Activated CD8-positive, alpha-beta memory T cell treated with anti-CD3 and anti-CD28 coated beads, Interleukin-2, amount 10 ng/mL, durations not matched to agents 7 days and 5 days (primary cell): ENCODE measurements around the gene SLC18B1. TPM values are rescaled to one million over a fixed set of nuclear protein-coding genes. Genes with fewer than 3 reads are reported as not detected.
A peak's percentile ranks its signal among the peaks of the same experiment; 100 is the strongest.

ENCODE experiments used
- ATAC-seq: fragments of 150-1000 bp; cut with Tn5 transposase; one replicate; pipeline ENCODE4 v1.10.0; 2021; ENCODE audit warnings: moderate library complexity
- CTCF ChIA-PET: fragments of 350-600 bp; sonication (Branson Sonifier 250); formaldehyde crosslinking; loops from one replicate; lab custom pipeline; 2021; ENCODE audit warnings: antibody characterized with exemption; lab: Charles Lee
- DNase-seq: peaks from one replicate; pipeline ENCODE4 v3.0.0-alpha.2; 2020
- H3K27ac Mint-ChIP-seq: one replicate; pipeline ENCODE4 v1.8.0; 2021; ENCODE audit warnings: mild to moderate bottlenecking, mixed read lengths
- H3K27me3 Mint-ChIP-seq: one replicate; pipeline ENCODE4 v1.8.0; 2021; ENCODE audit warnings: mixed read lengths
- H3K36me3 Mint-ChIP-seq: one replicate; pipeline ENCODE4 v1.8.0; 2021; ENCODE audit warnings: mild to moderate bottlenecking, mixed read lengths
- H3K4me1 Mint-ChIP-seq: one replicate; pipeline ENCODE4 v1.8.0; 2021; ENCODE audit warnings: mixed read lengths
- H3K4me3 Mint-ChIP-seq: one replicate; pipeline ENCODE4 v1.8.0; 2021; ENCODE audit warnings: mild to moderate bottlenecking, moderate library complexity, mixed read lengths
- H3K9me3 Mint-ChIP-seq: one replicate; pipeline ENCODE4 v1.8.0; 2022; ENCODE audit warnings: low read depth, mixed read lengths
- total RNA-seq, 2 experiments: library from RNA; stranded (reverse); gene quantifications; one replicate each; pipeline ENCODE4 v1.2.3, GENCODE V29; 2021

Gene SLC18B1
- total RNA-seq, 2 experiments from 2014 or later, result 6.4 to 7.8 TPM

- Mint-ChIP-seq H3K27ac (no peak overlapping the region), H3K27me3 (peaks cover 5% of the 10 kb centered on the region), H3K36me3 (no peaks in the 10 kb centered on the region), H3K4me3 (no peak overlapping the region), H3K9me3 (no peaks in the 10 kb centered on the region), H3K4me1 (peaks cover 24% of the 10 kb centered on the region)
- ATAC-seq (no peak), DNase-seq (no peak)
- CTCF ChIA-PET, result interaction anchor here (1.2 to 1.8 kb wide), 3 partner anchors 16 to 58 kb away, joined by 3 to 5 read pairs (median 4); no protein-coding TSS in a partner anchor
Measured at GRCh38 chr6:132728616-132729015, 69.8 kb downstream of the SLC18B1 start.

- CTCF ChIA-PET, result no interaction called here
- no peaks in the 10 kb centered on the region for H3K9me3 Mint-ChIP-seq
- peak overlapping the region; percentile 20 for H3K27ac Mint-ChIP-seq
- no peaks in the 10 kb centered on the region for H3K36me3 Mint-ChIP-seq
- no peaks in the 10 kb centered on the region for H3K27me3 Mint-ChIP-seq
- DNase-seq, result no peak
- no peak overlapping the region for H3K4me3 Mint-ChIP-seq
- peaks cover 24% of the 10 kb centered on the region for H3K4me1 Mint-ChIP-seq
- no peak for ATAC-seq
Measured at GRCh38 chr6:132726608-132726975, 71.8 kb downstream of the SLC18B1 start.

- Mint-ChIP-seq H3K36me3 (no peaks in the 10 kb centered on the region), H3K27ac (peak overlapping the region; percentile 58), H3K9me3 (no peaks in the 10 kb centered on the region), H3K4me1 (peaks cover 24% of the 10 kb centered on the region), H3K4me3 (no peak overlapping the region), H3K27me3 (no peaks in the 10 kb centered on the region)
- CTCF ChIA-PET, result no interaction called here
- ATAC-seq, result no peak
- DNase-seq, result no peak
Measured at GRCh38 chr6:132725947-132726607, 72.4 kb downstream of the SLC18B1 start.

GRCh38 chr6:132725471-132725870 is 73.0 kb downstream of the SLC18B1 start:
- peak overlapping the region; percentile 58 for H3K27ac Mint-ChIP-seq
- H3K4me3 Mint-ChIP-seq, result no peak overlapping the region
- DNase-seq, result no peak
- H3K9me3 Mint-ChIP-seq, result no peaks in the 10 kb centered on the region
- CTCF ChIA-PET, result no interaction called here
- ATAC-seq, result no peak
- no peaks in the 10 kb centered on the region for H3K36me3 Mint-ChIP-seq
- peaks cover 24% of the 10 kb centered on the region for H3K4me1 Mint-ChIP-seq
- H3K27me3 Mint-ChIP-seq, result no peaks in the 10 kb centered on the region

GRCh38 chr6:132719736-132720448 is 78.5 kb downstream of the SLC18B1 start:
- Mint-ChIP-seq H3K4me3 (no peak overlapping the region), H3K27me3 (peaks cover 5% of the 10 kb centered on the region), H3K27ac (no peak overlapping the region), H3K9me3 (no peaks in the 10 kb centered on the region), H3K4me1 (peaks cover 2% of the 10 kb centered on the region), H3K36me3 (no peaks in the 10 kb centered on the region)
- DNase-seq, result no peak
- no peak for ATAC-seq
- CTCF ChIA-PET, result no interaction called here

Other genes with a start within 250 kb of the SLC18B1 start
- gene TAAR8, start 246.0 kb downstream of the SLC18B1 start, total RNA-seq, result not detected
- gene TAAR6, start 228.3 kb downstream of the SLC18B1 start, total RNA-seq, result not detected
- gene TAAR5, start 208.9 kb downstream of the SLC18B1 start, total RNA-seq, result not detected
- not detected for gene TAAR2, start 174.4 kb downstream of the SLC18B1 start, total RNA-seq
- not detected for gene TAAR1, start 139.5 kb downstream of the SLC18B1 start, total RNA-seq
- not detected for gene VNN1, start 84.6 kb downstream of the SLC18B1 start, total RNA-seq
- gene VNN2, start 40.7 kb downstream of the SLC18B1 start, total RNA-seq, result 10 to 100 TPM; 12.6 to 16.2 TPM
- gene RPS12, start 15.9 kb upstream of the SLC18B1 start, total RNA-seq, result 1,000 to 10,000 TPM; 1,017 to 1,085 TPM